ENCODE measurements around the gene KY. TPM values are rescaled to one million over a fixed set of nuclear protein-coding genes. Genes with fewer than 3 reads are reported as not detected.

KY gene
- total and polyA plus RNA-seq, 10 of the 15 experiments (the other 5 are each of a cell fraction or from before 2014, with no cell fraction given): 0.04 to 0.11 TPM; not detected in 8

DNA sequence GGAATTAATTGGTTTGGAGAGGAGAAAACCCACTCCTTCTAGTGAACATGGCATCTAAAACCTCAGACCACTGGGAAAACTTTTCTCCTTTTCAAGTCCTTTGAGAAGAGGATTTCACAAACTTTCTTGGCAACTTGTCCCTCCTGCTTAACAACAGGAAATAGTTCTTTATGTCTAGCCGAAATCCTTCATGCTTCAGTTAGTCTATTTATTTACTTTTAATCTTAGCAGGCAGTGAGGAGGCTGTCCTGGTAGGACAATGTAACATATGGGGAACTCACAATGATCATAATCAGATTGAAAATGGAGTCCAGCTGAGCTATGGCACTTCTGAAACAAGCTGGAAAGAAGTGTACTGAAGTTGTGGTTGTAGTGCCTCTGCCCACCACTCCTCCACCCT lies 50.6 kb downstream of the KY start:
- ChIA-PET RAD21 (ENCODE audit: unreplicated experiment) (interaction anchor here (0.6 to 3.4 kb wide), 9 partner anchors 41 to 1471 kb away, joined by 3 to 29 read pairs (median 5); partner anchors contain the start of gene EPHB1), CTCF (interaction anchor here (0.6 to 3.3 kb wide), 14 partner anchors 9 to 1442 kb away, joined by 3 to 27 read pairs (median 5); no protein-coding TSS in a partner anchor), POLR2A (no interaction called here), SMC1A (ENCODE audit: uncharacterized antibody, unreplicated experiment) (interaction anchor here (0.7 to 4.0 kb wide), 7 partner anchors 10 to 1442 kb away, joined by 3 to 17 read pairs (median 5); partner anchors contain the start of gene EPHB1)
- FAIRE-seq: no peak
- Histone ChIP-seq H3K4me3 (no peak overlapping the region), H3K4me2 (ENCODE audit: control insufficient read depth, insufficient read depth) (no peak overlapping the region), H3K4me1 (ENCODE audit: control insufficient read depth, insufficient read depth, low read length) (no peaks in the 10 kb centered on the region), H3K79me2 (ENCODE audit: control insufficient read depth, insufficient read depth, low read length) (no peaks in the 10 kb centered on the region), H3K27ac (ENCODE audit: control insufficient read depth, insufficient read depth) (no peak overlapping the region), H3K9me3 (replicated peaks; ENCODE audit: control insufficient read depth, insufficient read depth, low read length) (no peaks in the 10 kb centered on the region), H3K36me3 (ENCODE audit: control insufficient read depth in 2 of 2, insufficient read depth in 2 of 2, low read length in 1 of 2) (no peaks in the 10 kb centered on the region), H4K20me1 (ENCODE audit: control insufficient read depth, insufficient read depth) (no peaks in the 10 kb centered on the region), H3K9ac (ENCODE audit: control insufficient read depth, insufficient read depth, low read length) (no peak overlapping the region), H2AFZ (ENCODE audit: control insufficient read depth, low read depth, low read length) (no peak overlapping the region), H3K27me3 (replicated peaks in 1 of 2; ENCODE audit: control insufficient read depth in 2 of 2, insufficient read depth in 2 of 2, low read length in 1 of 2) (no peaks in the 10 kb centered on the region)
- peak; percentile 31 for ATAC-seq
- 0% methylated on average over 1 of the region's 1 CpG for WGBS (ENCODE audit: insufficient coverage, insufficient replicate concordance, low lambda C conversion rate, missing lambda C conversion rate)
- intact Hi-C loops (cut with micrococcal nuclease; ENCODE audit: unreplicated experiment) (loop anchor here (1.0 to 5.0 kb wide), 5 partner anchors 41 to 1442 kb away; no protein-coding TSS in a partner anchor), in situ Hi-C loops (cut with MboI) (loop anchor here (5.0 to 10.0 kb wide), 2 partner anchors 905 to 1287 kb away; no protein-coding TSS in a partner anchor)
- no TSS peak for BruUV-seq (replicated peaks)
- DNase-seq (ENCODE audit: low read depth, low spot score): no peak
- TF ChIP-seq ZNF592 (IDR thresholded peaks at IDR 0.05): no peak
- no peak for TF ChIP-seq RAD21 (IDR thresholded peaks at IDR 0.05; ENCODE audit: insufficient read depth, low read depth, low read length)
- TF ChIP-seq MXI1 (IDR thresholded peaks at IDR 0.05; ENCODE audit: low read depth, low read length): no peak
- TF ChIP-seq SP1 (IDR thresholded peaks at IDR 0.05; ENCODE audit: low read depth, low read length): no peak
- TF ChIP-seq, protein P1, sequence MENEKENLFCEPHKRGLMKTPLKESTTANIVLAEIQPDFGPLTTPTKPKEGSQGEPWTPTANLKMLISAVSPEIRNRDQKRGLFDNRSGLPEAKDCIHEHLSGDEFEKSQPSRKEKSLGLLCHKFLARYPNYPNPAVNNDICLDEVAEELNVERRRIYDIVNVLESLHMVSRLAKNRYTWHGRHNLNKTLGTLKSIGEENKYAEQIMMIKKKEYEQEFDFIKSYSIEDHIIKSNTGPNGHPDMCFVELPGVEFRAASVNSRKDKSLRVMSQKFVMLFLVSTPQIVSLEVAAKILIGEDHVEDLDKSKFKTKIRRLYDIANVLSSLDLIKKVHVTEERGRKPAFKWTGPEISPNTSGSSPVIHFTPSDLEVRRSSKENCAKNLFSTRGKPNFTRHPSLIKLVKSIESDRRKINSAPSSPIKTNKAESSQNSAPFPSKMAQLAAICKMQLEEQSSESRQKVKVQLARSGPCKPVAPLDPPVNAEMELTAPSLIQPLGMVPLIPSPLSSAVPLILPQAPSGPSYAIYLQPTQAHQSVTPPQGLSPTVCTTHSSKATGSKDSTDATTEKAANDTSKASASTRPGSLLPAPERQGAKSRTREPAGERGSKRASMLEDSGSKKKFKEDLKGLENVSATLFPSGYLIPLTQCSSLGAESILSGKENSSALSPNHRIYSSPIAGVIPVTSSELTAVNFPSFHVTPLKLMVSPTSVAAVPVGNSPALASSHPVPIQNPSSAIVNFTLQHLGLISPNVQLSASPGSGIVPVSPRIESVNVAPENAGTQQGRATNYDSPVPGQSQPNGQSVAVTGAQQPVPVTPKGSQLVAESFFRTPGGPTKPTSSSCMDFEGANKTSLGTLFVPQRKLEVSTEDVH (IDR thresholded peaks at IDR 0.05; ENCODE audit: low read depth, partially characterized antibody): no peak
- TF ChIP-seq NR2F1 (conservative IDR thresholded peaks at IDR 0.05): no peak
- TF ChIP-seq RFX5 (IDR thresholded peaks at IDR 0.05; ENCODE audit: low read depth, low read length): no peak
- no peak for TF ChIP-seq MAX (IDR thresholded peaks at IDR 0.05; ENCODE audit: low read depth, low read length)
- no peak for TF ChIP-seq RUNX3 (IDR thresholded peaks at IDR 0.05; ENCODE audit: low read length)
- no peak for TF ChIP-seq RBBP5 (conservative IDR thresholded peaks at IDR 0.05)
- TF ChIP-seq, protein P2, sequence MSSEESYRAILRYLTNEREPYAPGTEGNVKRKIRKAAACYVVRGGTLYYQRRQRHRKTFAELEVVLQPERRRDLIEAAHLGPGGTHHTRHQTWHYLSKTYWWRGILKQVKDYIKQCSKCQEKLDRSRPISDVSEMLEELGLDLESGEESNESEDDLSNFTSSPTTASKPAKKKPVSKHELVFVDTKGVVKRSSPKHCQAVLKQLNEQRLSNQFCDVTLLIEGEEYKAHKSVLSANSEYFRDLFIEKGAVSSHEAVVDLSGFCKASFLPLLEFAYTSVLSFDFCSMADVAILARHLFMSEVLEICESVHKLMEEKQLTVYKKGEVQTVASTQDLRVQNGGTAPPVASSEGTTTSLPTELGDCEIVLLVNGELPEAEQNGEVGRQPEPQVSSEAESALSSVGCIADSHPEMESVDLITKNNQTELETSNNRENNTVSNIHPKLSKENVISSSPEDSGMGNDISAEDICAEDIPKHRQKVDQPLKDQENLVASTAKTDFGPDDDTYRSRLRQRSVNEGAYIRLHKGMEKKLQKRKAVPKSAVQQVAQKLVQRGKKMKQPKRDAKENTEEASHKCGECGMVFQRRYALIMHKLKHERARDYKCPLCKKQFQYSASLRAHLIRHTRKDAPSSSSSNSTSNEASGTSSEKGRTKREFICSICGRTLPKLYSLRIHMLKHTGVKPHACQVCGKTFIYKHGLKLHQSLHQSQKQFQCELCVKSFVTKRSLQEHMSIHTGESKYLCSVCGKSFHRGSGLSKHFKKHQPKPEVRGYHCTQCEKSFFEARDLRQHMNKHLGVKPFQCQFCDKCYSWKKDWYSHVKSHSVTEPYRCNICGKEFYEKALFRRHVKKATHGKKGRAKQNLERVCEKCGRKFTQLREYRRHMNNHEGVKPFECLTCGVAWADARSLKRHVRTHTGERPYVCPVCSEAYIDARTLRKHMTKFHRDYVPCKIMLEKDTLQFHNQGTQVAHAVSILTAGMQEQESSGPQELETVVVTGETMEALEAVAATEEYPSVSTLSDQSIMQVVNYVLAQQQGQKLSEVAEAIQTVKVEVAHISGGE (CRISPR knock-in tag; IDR thresholded peaks at IDR 0.05): no peak
- TF ChIP-seq NBN (IDR thresholded peaks at IDR 0.05): no peak
- TF ChIP-seq CREB1 (IDR thresholded peaks at IDR 0.05; ENCODE audit: low read depth): no peak
